Measurements from ENCODE around the gene MAGI1.
"Not testable (repeated sequence)": the region's sequence is repeated elsewhere in the genome, so short reads cannot be mapped to it uniquely, and the experiment has no call there.

The MAGI1 gene

GRCh38 chr3:65617209-65617608 lies 421.5 kb downstream of the MAGI1 start:
- intact Hi-C loops (cut with DNase I) = no loop called here
- DNase-seq = no peak

DNA sequence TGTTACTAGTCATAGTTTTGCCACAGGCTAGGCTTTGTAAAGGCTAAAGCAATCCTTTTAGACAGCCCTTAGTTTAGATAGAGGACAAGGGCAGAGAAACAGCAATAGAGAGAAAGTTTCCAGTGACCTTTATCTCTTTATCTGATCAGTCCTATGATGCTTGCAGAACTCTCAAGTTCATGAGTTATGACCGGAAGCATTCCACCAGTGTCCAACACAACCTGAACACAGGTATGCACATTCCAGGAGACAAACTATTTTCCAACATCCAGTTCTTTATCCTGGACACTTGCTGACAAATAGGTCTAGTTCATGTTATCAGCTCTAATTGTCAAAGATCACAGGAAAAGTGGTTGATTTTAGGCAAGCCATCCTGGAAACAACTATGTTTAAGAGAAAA lies 422.2 kb downstream of the MAGI1 start:
- intact Hi-C loops (cut with DNase I) = no loop called here

GRCh38 chr3:65615329-65615728 lies 423.4 kb downstream of the MAGI1 start:
- intact Hi-C loops (cut with DNase I) = no loop called here
- DNase-seq = no peak

More for the DNA sequence above, 422.2 kb downstream of the MAGI1 start:
- DNase-seq = no peak

DNA sequence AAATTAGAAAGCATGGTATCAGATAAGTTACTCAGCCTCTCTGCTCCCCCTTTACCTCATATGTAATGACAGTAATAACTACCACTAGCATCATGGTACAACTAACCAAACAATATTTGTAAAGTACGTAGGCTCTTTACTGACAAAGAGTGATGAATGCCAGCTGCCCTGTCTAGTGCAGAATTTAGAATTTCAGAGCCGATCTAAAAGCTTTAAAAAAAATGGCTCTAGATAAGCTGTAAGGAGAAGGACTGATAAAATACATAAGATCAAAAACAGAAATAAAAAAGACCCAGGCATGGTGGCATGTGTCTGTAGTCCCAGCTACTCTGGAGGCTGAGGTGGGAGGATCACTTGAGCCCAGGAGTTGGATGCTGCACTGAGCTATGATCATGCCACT lies 424.1 kb downstream of the MAGI1 start:
- intact Hi-C loops (cut with DNase I) = no loop called here
- no peak for DNase-seq

DNA sequence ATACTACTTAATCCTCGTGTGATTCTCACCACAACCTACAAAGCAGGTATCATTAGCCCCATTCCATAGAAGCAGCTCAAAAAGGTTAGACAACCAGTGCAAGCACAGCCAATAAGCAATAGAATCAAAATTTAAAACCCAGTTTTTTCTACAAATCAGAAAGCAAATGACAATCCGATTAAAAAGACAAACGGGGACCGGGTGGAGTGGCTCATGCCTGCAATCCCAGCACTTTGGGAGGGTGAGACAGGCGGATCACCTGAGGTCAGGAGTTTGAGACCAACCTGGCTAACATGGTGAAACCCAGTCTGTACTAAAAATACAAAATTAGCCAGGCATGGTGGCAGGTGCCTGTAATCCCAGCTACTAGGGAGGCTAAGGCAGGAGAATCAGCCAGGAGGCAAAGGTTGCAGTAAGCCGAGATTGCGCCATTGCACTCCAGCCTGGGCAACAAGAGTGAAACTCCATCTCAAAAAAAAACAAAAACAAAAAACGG lies 430.7 kb downstream of the MAGI1 start:
- DNase-seq; intact Hi-C loops (cut with DNase I): not testable (repeated sequence)

- intact Hi-C loops (cut with DNase I) = no loop called here
Measured at GRCh38 chr3:65607101-65607500, 431.6 kb downstream of the MAGI1 start.

GRCh38 chr3:65605876-65606432 lies 432.8 kb downstream of the MAGI1 start:
- intact Hi-C loops (cut with DNase I) = no loop called here
- no peak for DNase-seq

More at GRCh38 chr3:65607101-65607500, 431.6 kb downstream of the MAGI1 start:
- DNase-seq = no peak

- DNase-seq = no peak
- intact Hi-C loops (cut with DNase I) = no loop called here
Measured at GRCh38 chr3:65604863-65605526, 433.7 kb downstream of the MAGI1 start.

DNA sequence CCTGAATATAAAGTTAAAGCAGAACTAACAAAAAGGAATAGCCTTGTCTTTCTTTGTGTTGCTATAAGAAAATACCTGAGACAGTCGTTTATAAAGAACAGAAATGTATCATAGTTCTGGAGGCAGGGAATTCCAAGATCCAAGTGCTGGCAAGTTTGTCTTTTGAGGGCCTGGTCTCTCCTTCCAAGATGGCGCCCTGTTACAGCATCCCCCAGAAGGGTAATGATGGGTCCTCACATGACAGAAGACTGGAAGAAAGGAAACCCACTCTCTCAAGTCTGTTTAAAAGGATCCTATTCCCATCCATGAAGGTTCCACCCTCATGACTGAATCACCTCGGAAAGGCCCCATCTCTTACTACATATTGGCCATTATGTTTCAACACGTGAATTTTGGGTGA lies 435.1 kb downstream of the MAGI1 start:
- intact Hi-C loops (cut with DNase I) = no loop called here

GRCh38 chr3:65600888-65601287 lies 437.8 kb downstream of the MAGI1 start:
- no peak for DNase-seq
- intact Hi-C loops (cut with DNase I) = no loop called here

More for the DNA sequence above, 435.1 kb downstream of the MAGI1 start:
- no peak for DNase-seq

- DNase-seq = peak in 8 of 10 donors; percentile 13 to 87 (median 32)
- intact Hi-C loops (cut with DNase I) = loop anchor here (5.0 to 10.0 kb wide), 2 partner anchors 74 to 113 kb away; no protein-coding TSS in a partner anchor
Measured at GRCh38 chr3:65597952-65598413, 440.7 kb downstream of the MAGI1 start.

- intact Hi-C loops (cut with DNase I) = loop anchor here (5.0 to 10.0 kb wide), 2 partner anchors 75 to 113 kb away; no protein-coding TSS in a partner anchor
- peak; percentile 47 to 95 (median 68) for DNase-seq
Measured at GRCh38 chr3:65597226-65597951, 441.3 kb downstream of the MAGI1 start.

DNA sequence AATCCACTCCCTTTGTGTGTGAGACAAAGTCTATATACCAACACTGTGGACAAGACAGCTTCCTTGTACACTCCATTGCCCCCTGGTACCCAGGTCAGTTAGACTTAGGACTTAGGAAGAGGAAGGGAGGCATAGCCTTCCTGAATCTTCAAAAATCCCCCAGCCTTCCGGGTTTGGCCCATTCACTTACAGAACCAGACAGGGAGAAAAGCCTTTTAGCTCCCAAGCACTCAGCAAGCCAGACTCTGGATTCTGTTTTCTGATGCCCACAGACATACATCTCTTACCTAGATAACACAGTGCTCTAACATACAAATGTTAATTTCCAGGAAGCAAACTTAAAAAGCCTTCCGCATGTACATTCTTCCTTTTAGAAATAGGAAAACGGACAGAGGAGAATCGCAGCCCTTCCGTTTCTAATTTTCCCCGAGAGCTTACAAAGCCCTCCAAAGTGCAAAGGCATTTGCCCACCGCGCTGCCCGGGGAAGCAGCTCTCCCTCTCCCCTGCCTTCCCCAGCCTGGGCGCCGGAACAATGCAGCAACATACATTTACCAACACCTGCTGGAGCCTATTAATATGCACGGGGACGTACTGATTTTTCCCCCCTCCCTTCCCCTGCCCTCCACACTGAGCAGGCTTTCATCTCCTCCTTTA lies 442.0 kb downstream of the MAGI1 start:
- intact Hi-C loops (cut with DNase I) = loop anchor here (5.0 to 10.0 kb wide), 2 partner anchors 76 to 112 kb away; no protein-coding TSS in a partner anchor
- peak in 7 of 10 donors; percentile 31 to 86 (median 39) for DNase-seq

DNA sequence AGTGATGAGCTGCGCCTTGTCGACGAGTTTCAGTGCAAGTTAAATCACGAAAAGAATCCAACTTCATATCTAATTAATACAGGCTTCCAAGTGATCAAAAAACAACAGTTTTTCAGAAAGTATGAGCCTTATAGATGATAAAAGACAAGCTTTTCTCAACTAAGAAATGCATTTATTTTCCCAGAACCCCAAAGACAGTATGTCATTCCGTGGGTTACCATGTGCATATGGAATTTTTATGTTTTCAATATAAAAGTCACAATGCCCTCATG lies 442.8 kb downstream of the MAGI1 start:
- intact Hi-C loops (cut with DNase I) = loop anchor here (5.0 to 10.0 kb wide), 2 partner anchors 76 to 111 kb away; no protein-coding TSS in a partner anchor
- DNase-seq = no peak

GRCh38 chr3:65595222-65596028 lies 443.3 kb downstream of the MAGI1 start:
- DNase-seq = peak in 1 of 10 donors; percentile 56
- intact Hi-C loops (cut with DNase I) = loop anchor here (5.0 to 10.0 kb wide), 2 partner anchors 77 to 111 kb away; no protein-coding TSS in a partner anchor

DNA sequence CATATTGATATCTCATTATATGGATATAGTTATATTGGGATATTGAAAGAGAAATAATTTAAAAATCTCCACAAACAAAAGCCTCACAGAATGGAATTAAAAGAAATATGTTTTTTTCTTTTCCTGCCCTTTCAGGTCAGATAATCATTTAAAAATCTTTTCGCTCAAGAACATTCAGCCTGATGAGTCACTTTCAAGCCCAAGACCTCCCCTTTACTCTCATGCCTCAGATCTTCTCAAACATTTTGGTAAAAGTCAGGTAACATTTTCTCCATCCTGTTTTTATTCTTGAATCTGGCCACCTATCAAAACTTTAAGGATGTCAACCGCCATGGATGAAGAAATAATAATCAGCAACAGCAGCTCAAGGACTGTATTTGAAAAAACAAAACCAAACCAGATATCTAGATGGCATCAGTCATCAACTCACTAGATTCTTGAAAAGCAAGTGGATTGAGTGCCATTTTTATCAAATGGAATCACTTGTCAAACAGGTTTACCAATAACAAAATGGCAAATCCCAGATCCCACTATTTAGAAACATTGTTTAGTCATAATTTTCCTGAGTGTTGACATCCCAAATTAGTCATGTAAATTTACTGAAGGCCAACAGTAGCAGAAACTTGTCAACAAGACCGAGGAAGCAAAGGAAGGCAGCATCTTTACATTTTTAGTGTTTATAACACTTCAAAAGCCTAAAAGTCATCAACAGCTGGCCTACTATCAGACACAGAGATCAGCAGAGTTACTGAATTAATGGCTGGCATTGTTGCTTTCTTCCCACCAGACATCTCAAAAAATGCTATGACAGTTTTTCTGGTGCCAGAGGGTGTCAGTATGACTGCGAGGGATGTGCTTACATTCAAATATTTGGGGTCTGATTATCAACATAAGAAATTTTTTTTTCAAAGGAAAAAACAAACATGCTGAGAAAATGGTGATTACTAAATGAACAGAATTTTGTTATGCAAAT lies 444.7 kb downstream of the MAGI1 start:
- intact Hi-C loops (cut with DNase I) = loop anchor here (10.0 kb wide), 1 partner anchor 109 kb away; no protein-coding TSS in a partner anchor
- no peak for DNase-seq

GRCh38 chr3:65591313-65591712 lies 447.4 kb downstream of the MAGI1 start:
- no peak for DNase-seq
- intact Hi-C loops (cut with DNase I) = loop anchor here (2.0 to 10.0 kb wide), 2 partner anchors 107 to 141 kb away; no protein-coding TSS in a partner anchor

GRCh38 chr3:65588884-65589283 lies 449.8 kb downstream of the MAGI1 start:
- intact Hi-C loops (cut with DNase I) = no loop called here
- no peak for DNase-seq

Data from posterior cingulate gyrus (tissue), 11 donors.